ENCODE results near the gene CHAMP1. TPM values are rescaled to one million over a fixed set of nuclear protein-coding genes. Genes with fewer than 3 reads are reported as not detected.

Gene CHAMP1
- total and polyA plus RNA-seq, 2 of the 13 experiments (the other 11 are each of a cell fraction or from before 2014, with no cell fraction given): 8.4 to 9.7 TPM

- no peak for TF ChIP-seq HBP1 (CRISPR knock-in tag; IDR thresholded peaks at IDR 0.05; ENCODE audit: low read depth)
- no peak; the same call in 1 of the 2 replicates for TF ChIP-seq RCOR2 (CRISPR knock-in tag; IDR thresholded peaks at IDR 0.05)
- TF ChIP-seq AGO1 (IDR thresholded peaks at IDR 0.05; ENCODE audit: low read depth, low read length, poor library complexity, severe bottlenecking): peak; percentile 79
- peak; percentile 52 for TF ChIP-seq ZNF430 (CRISPR knock-in tag; IDR thresholded peaks at IDR 0.05)
- peak; percentile 12 for TF ChIP-seq TFDP2 (CRISPR knock-in tag; IDR thresholded peaks at IDR 0.05)
- TF ChIP-seq ZNF317 (CRISPR knock-in tag; IDR thresholded peaks at IDR 0.05): 0 out of 2 replicates have a peak, but pooled peaks have one; percentile 3
- TF ChIP-seq KAT7 (CRISPR knock-in tag; IDR thresholded peaks at IDR 0.05; ENCODE audit: borderline replicate concordance): peak; percentile 61; the same call in 1 of the 2 replicates
- no peak for TF ChIP-seq KDM6A (CRISPR knock-in tag; IDR thresholded peaks at IDR 0.05; ENCODE audit: low read depth)
- TF ChIP-seq MEIS2 (CRISPR knock-in tag; IDR thresholded peaks at IDR 0.05): no peak
- TF ChIP-seq ZNF367 (CRISPR knock-in tag; IDR thresholded peaks at IDR 0.05; ENCODE audit: borderline replicate concordance): no peak
- 0 out of 2 replicates have a peak, but pooled peaks have one; percentile 72 for TF ChIP-seq ZNF747 (CRISPR knock-in tag; IDR thresholded peaks at IDR 0.05; ENCODE audit: borderline replicate concordance)
- no peak for TF ChIP-seq SMAD9 (CRISPR knock-in tag; IDR thresholded peaks at IDR 0.05)
- no peak for TF ChIP-seq GATA4 (IDR thresholded peaks at IDR 0.05; ENCODE audit: borderline replicate concordance, low read depth)
- no peak for TF ChIP-seq ZNF567 (CRISPR knock-in tag; IDR thresholded peaks at IDR 0.05; ENCODE audit: borderline replicate concordance)
- TF ChIP-seq, protein P1, sequence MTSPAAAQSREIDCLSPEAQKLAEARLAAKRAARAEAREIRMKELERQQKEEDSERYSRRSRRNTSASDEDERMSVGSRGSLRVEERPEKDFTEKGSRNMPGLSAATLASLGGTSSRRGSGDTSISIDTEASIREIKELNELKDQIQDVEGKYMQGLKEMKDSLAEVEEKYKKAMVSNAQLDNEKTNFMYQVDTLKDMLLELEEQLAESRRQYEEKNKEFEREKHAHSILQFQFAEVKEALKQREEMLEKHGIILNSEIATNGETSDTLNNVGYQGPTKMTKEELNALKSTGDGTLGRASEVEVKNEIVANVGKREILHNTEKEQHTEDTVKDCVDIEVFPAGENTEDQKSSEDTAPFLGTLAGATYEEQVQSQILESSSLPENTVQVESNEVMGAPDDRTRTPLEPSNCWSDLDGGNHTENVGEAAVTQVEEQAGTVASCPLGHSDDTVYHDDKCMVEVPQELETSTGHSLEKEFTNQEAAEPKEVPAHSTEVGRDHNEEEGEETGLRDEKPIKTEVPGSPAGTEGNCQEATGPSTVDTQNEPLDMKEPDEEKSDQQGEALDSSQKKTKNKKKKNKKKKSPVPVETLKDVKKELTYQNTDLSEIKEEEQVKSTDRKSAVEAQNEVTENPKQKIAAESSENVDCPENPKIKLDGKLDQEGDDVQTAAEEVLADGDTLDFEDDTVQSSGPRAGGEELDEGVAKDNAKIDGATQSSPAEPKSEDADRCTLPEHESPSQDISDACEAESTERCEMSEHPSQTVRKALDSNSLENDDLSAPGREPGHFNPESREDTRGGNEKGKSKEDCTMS (CRISPR knock-in tag; conservative IDR thresholded peaks at IDR 0.05): no peak
- TF ChIP-seq, protein P2, sequence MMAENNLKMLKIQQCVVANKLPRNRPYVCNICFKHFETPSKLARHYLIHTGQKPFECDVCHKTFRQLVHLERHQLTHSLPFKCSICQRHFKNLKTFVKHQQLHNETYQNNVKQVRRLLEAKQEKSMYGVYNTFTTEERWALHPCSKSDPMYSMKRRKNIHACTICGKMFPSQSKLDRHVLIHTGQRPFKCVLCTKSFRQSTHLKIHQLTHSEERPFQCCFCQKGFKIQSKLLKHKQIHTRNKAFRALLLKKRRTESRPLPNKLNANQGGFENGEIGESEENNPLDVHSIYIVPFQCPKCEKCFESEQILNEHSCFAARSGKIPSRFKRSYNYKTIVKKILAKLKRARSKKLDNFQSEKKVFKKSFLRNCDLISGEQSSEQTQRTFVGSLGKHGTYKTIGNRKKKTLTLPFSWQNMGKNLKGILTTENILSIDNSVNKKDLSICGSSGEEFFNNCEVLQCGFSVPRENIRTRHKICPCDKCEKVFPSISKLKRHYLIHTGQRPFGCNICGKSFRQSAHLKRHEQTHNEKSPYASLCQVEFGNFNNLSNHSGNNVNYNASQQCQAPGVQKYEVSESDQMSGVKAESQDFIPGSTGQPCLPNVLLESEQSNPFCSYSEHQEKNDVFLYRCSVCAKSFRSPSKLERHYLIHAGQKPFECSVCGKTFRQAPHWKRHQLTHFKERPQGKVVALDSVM (CRISPR knock-in tag; IDR thresholded peaks at IDR 0.05): 0 out of 2 replicates have a peak, but pooled peaks have one; percentile 44
- TF ChIP-seq DNMT3B (CRISPR knock-in tag; conservative IDR thresholded peaks at IDR 0.05): no peak
- TF ChIP-seq, protein P3, sequence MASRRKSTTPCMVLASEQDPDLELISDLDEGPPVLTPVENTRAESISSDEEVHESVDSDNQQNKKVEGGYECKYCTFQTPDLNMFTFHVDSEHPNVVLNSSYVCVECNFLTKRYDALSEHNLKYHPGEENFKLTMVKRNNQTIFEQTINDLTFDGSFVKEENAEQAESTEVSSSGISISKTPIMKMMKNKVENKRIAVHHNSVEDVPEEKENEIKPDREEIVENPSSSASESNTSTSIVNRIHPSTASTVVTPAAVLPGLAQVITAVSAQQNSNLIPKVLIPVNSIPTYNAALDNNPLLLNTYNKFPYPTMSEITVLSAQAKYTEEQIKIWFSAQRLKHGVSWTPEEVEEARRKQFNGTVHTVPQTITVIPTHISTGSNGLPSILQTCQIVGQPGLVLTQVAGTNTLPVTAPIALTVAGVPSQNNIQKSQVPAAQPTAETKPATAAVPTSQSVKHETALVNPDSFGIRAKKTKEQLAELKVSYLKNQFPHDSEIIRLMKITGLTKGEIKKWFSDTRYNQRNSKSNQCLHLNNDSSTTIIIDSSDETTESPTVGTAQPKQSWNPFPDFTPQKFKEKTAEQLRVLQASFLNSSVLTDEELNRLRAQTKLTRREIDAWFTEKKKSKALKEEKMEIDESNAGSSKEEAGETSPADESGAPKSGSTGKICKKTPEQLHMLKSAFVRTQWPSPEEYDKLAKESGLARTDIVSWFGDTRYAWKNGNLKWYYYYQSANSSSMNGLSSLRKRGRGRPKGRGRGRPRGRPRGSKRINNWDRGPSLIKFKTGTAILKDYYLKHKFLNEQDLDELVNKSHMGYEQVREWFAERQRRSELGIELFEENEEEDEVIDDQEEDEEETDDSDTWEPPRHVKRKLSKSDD (CRISPR knock-in tag; IDR thresholded peaks at IDR 0.05; ENCODE audit: low read depth): no peak
These were observed 32.8 kb upstream of the CHAMP1 start, which contains the start of gene UPF3A (continued) for GRCh38 chr13:114281351-114282040.
